Astrocyte of the spinal cord (primary cell): ENCODE data around the gene CD53.
A peak's percentile ranks its signal among the peaks of the same experiment; 100 is the strongest.

Experiments used
- DNase-seq: peaks from one replicate; pipeline ENCODE4 v3.0.0; 2011; ENCODE audit warnings: low read depth, low spot score
- H3K4me3 ChIP-seq: 2 replicates; pipeline ENCODE4 v1.5.1; 2011; ENCODE audit warnings: low read depth, mild to moderate bottlenecking, low read length, moderate library complexity
- in situ Hi-C: cut with HindIII; loops from 2 replicates; pipeline ENCODE4 v1.10.0; 2017; ENCODE audit warnings: low sequenced_read_pairs
- TF ChIP-seq, protein P1 (sequence below): IDR thresholded peaks from 2 replicates; pipeline ENCODE4 v1.5.1; 2012; ENCODE audit warnings: low read depth, mild to moderate bottlenecking, low read length, inconsistent platforms

CD53 gene

DNA sequence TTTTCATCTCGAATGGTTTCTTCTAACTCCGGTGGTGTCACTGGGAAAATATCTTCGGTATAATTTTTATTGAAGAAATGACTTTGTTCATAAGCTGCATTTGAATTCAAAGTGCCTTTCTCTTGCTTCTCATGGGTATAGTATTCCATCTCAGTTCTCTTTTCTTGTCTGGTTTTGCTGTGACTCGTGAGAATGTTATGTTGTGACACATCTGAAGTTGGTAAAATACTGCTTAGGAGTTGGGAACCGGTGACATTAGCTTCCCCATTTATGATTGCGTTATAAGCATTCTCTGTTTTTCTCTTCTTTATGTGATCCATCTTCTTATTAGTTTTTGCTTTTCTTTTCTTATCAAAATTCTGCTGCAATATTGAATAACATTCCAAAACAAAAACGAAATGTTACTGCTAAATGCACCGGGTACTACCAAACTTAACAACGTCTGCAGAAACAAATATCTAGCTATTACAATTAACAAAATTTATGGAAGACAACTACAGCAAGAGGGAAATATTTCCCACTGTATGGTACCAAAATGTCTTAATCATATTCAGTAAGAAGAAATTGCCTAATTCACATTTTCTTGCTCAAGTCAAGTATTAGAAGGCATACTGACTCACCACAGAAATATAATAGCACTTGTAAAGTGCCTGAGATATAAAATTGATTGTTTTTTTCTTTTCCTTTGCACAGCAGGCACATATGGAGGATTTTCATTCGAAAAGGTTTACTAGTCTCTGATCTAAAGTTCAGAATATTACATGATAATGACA lies 75.3 kb downstream of the CD53 start:
- in situ Hi-C loops = no loop called here
- peak; percentile 26 for DNase-seq
- no peak overlapping the region for H3K4me3 ChIP-seq
- TF ChIP-seq, protein P1, sequence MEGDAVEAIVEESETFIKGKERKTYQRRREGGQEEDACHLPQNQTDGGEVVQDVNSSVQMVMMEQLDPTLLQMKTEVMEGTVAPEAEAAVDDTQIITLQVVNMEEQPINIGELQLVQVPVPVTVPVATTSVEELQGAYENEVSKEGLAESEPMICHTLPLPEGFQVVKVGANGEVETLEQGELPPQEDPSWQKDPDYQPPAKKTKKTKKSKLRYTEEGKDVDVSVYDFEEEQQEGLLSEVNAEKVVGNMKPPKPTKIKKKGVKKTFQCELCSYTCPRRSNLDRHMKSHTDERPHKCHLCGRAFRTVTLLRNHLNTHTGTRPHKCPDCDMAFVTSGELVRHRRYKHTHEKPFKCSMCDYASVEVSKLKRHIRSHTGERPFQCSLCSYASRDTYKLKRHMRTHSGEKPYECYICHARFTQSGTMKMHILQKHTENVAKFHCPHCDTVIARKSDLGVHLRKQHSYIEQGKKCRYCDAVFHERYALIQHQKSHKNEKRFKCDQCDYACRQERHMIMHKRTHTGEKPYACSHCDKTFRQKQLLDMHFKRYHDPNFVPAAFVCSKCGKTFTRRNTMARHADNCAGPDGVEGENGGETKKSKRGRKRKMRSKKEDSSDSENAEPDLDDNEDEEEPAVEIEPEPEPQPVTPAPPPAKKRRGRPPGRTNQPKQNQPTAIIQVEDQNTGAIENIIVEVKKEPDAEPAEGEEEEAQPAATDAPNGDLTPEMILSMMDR = no peak
